SK-N-SH (cell line): ENCODE data around the gene NTM. TPM values are rescaled to one million over a fixed set of nuclear protein-coding genes. Genes with fewer than 3 reads are reported as not detected.

Experiments
- CTCF ChIA-PET: fragments of 300-600, 350-600 bp; formaldehyde crosslinking; extraction: SDS; loops from one replicate; lab custom pipeline; 2021; lab: Yijun Ruan, JAX
- POLR2A ChIA-PET: fragments of 350-600 bp; sonication (Branson Sonifier 250); formaldehyde crosslinking; extraction: SDS; loops from one replicate; lab custom pipeline; 2020; ENCODE audit warnings: antibody characterized with exemption, inconsistent platforms; lab: Yijun Ruan, JAX
- DNase-seq: peaks from one replicate; pipeline ENCODE4 v3.0.0; 2012
- H2AFZ ChIP-seq: fragments of 200-600 bp; sonication (generic); 2 replicates; pipeline ENCODE4 v1.8.1; 2016; ENCODE audit warnings: antibody characterized with exemption, mild to moderate bottlenecking, low read depth
- H3F3A ChIP-seq: fragments of 200-600 bp; sonication (generic); replicated peaks from 2 replicates; pipeline ENCODE3; 2016; ENCODE audit warnings: antibody characterized with exemption, mild to moderate bottlenecking; ENCODE audit not compliant: insufficient read depth
- H3K27ac ChIP-seq, 2 experiments: fragments of 200-500 bp in 1 of 2; fragments of 200-600 bp in 1 of 2; sonication (Bioruptor generic) in 1 of 2; sonication (generic), shearing (Covaris generic) in 1 of 2; 2 replicates each; pipeline versions ENCODE4 v1.5.1 to v1.6.1; 2014 to 2016; ENCODE audit warnings: low read depth in 2 of 2, inconsistent platforms in 1 of 2, low read length in 1 of 2, mild to moderate bottlenecking in 1 of 2, mixed read lengths in 1 of 2
- H3K27me3 ChIP-seq: fragments of 200-600 bp; sonication (generic), shearing (Covaris generic); 2 replicates; pipeline ENCODE4 v1.6.1; 2016; ENCODE audit warnings: mixed run types; ENCODE audit not compliant: insufficient read depth
- H3K36me3 ChIP-seq, 2 experiments: fragments of 200-500 bp in 1 of 2; fragments of 200-600 bp in 1 of 2; sonication (Bioruptor generic) in 1 of 2; sonication (generic) in 1 of 2; replicated peaks in 1 of 2; 2 replicates each; pipeline versions ENCODE3 to v1.5.1; 2014 to 2016; ENCODE audit warnings: low read length in 1 of 2, mild to moderate bottlenecking in 1 of 2; ENCODE audit not compliant: insufficient read depth in 2 of 2, control insufficient read depth in 1 of 2
- H3K4me1 ChIP-seq, 2 experiments: fragments of 200-500 bp in 1 of 2; fragments of 200-600 bp in 1 of 2; sonication (Bioruptor generic) in 1 of 2; sonication (generic), shearing (Covaris generic) in 1 of 2; 2 replicates each; pipeline versions ENCODE4 v1.5.1 to v1.6.1; 2014 to 2016; ENCODE audit warnings: low read depth in 1 of 2, low read length in 1 of 2, mixed run types in 1 of 2; ENCODE audit not compliant: insufficient read depth in 2 of 2, control insufficient read depth in 1 of 2
- H3K4me2 ChIP-seq: fragments of 200-600 bp; sonication (generic), shearing (Covaris generic); 2 replicates; pipeline ENCODE4 v1.6.1; 2017; ENCODE audit warnings: mixed run types
- H3K4me3 ChIP-seq, 2 experiments: fragments of 200-500 bp in 1 of 2; fragments of 200-600 bp in 1 of 2; sonication (Bioruptor generic) in 1 of 2; sonication (generic), shearing (Covaris generic) in 1 of 2; 2 replicates each; pipeline versions ENCODE4 v1.5.1 to v1.8.1; 2014 to 2016; ENCODE audit warnings: low read depth in 2 of 2, inconsistent platforms in 1 of 2, low read length in 1 of 2, mild to moderate bottlenecking in 1 of 2, mixed read lengths in 1 of 2, moderate library complexity in 1 of 2
- H3K79me2 ChIP-seq: fragments of 200-600 bp; sonication (generic); 2 replicates; pipeline ENCODE4 v1.8.1; 2017; ENCODE audit warnings: mild to moderate bottlenecking; ENCODE audit not compliant: insufficient read depth
- H3K9ac ChIP-seq: fragments of 200-600 bp; sonication (generic); 2 replicates; pipeline ENCODE4 v1.6.1; 2017; ENCODE audit warnings: mixed run types
- H3K9me2 ChIP-seq: fragments of 200-600 bp; sonication (generic); 2 replicates; pipeline ENCODE4 v1.6.1; 2017; ENCODE audit warnings: mixed run types
- H3K9me3 ChIP-seq: fragments of 200-600 bp; sonication (generic); 2 replicates; pipeline ENCODE4 v1.6.1; 2017; ENCODE audit warnings: mixed run types, mild to moderate bottlenecking, moderate library complexity
- H4K20me1 ChIP-seq: fragments of 200-600 bp; sonication (generic); 2 replicates; pipeline ENCODE4 v1.6.1; 2017; ENCODE audit warnings: mild to moderate bottlenecking, mixed run types; ENCODE audit not compliant: insufficient read depth
- CHD2 ChIP-seq: fragments of 150-350 bp; IDR thresholded peaks from 2 replicates; pipeline ENCODE4 v1.6.1; 2018; ENCODE audit warnings: low read length; ENCODE audit not compliant: partially characterized antibody
- ELF1 ChIP-seq: IDR thresholded peaks from 2 replicates; pipeline ENCODE4 v1.4.0; 2012
- FOSL2 ChIP-seq: IDR thresholded peaks from 2 replicates; pipeline ENCODE4 v1.4.0; 2012; ENCODE audit warnings: low read depth, mild to moderate bottlenecking, moderate library complexity, borderline replicate concordance
- FOXM1 ChIP-seq: IDR thresholded peaks from 2 replicates; pipeline ENCODE4 v1.4.0; 2012; ENCODE audit warnings: low read depth, mild to moderate bottlenecking
- GABPA ChIP-seq: IDR thresholded peaks from 2 replicates; pipeline ENCODE4 v1.4.0; 2012; ENCODE audit warnings: low read depth, mild to moderate bottlenecking
- GATA2 ChIP-seq: sonication (generic); formaldehyde crosslinking; IDR thresholded peaks from 2 replicates; pipeline ENCODE4 v1.5.0; 2020; ENCODE audit warnings: mild to moderate bottlenecking, missing genetic modification reagents
- IRF3 ChIP-seq: fragments of 150-350 bp; IDR thresholded peaks from 2 replicates; pipeline ENCODE4 v1.6.1; 2016; ENCODE audit warnings: mild to moderate bottlenecking, low read depth, low read length
- JUND ChIP-seq: IDR thresholded peaks from 2 replicates; pipeline ENCODE4 v1.4.0; 2012
- MAX ChIP-seq: IDR thresholded peaks from 2 replicates; pipeline ENCODE4 v1.4.0; 2012; ENCODE audit warnings: low read depth
- MEF2A ChIP-seq: IDR thresholded peaks from 2 replicates; pipeline ENCODE4 v1.4.0; 2012; ENCODE audit warnings: low read depth, borderline replicate concordance
- NRF1 ChIP-seq: IDR thresholded peaks from 2 replicates; pipeline ENCODE4 v1.6.1; 2012; ENCODE audit warnings: low read depth, mild to moderate bottlenecking, low read length
- PBX3 ChIP-seq: IDR thresholded peaks from 2 replicates; pipeline ENCODE4; 2012
- POLR2AphosphoS5 ChIP-seq: IDR thresholded peaks from 2 replicates; pipeline ENCODE4 v1.6.1; 2012; ENCODE audit warnings: low read depth, low read length
- RCOR1 ChIP-seq: fragments of 150-350 bp; IDR thresholded peaks from 2 replicates; pipeline ENCODE4 v1.6.1; 2017; ENCODE audit warnings: antibody characterized with exemption, low read length
- RXRA ChIP-seq: IDR thresholded peaks from 2 replicates; pipeline ENCODE4 v1.4.0; 2012; ENCODE audit warnings: low read depth, mild to moderate bottlenecking, borderline replicate concordance
- TAF1 ChIP-seq: IDR thresholded peaks from 2 replicates; pipeline ENCODE4 v1.6.1; 2012; ENCODE audit warnings: low read depth, mild to moderate bottlenecking, low read length, moderate library complexity, borderline replicate concordance
- TEAD4 ChIP-seq: IDR thresholded peaks from 2 replicates; pipeline ENCODE4 v1.4.0; 2012; ENCODE audit warnings: mild to moderate bottlenecking, borderline replicate concordance; ENCODE audit not compliant: insufficient read depth
- USF1 ChIP-seq: IDR thresholded peaks from 2 replicates; pipeline ENCODE4 v1.4.0; 2012; ENCODE audit warnings: low read depth, borderline replicate concordance
- YY1 ChIP-seq: IDR thresholded peaks from 2 replicates; pipeline ENCODE4 v1.4.0; 2012; ENCODE audit warnings: low read depth, mild to moderate bottlenecking
- WGBS: methylation state at CpG from one replicate; pipeline ENCODE4 v1.1.6; 2017; ENCODE audit warnings: low lambda C conversion rate; 5-methylcytosine and 5-hydroxymethylcytosine counted together
- polyA plus RNA-seq, 3 experiments: library from polyadenylated mRNA; depleted of rRNA; stranded (reverse); fragments of >200 nt; gene quantifications; 2 replicates each; pipeline ENCODE4 v1.2.3, GENCODE V29; 2012

Gene NTM
- polyA plus RNA-seq, 1 of the 3 experiments (the other 2 are of a cell fraction), result 20.0 TPM

- WGBS, result 60% methylated on average over 11 of the region's 11 CpGs
- no peak overlapping the region for H3K4me3 ChIP-seq
- no peak overlapping the region for H3K9ac ChIP-seq
- no peak for DNase-seq
- H4K20me1 ChIP-seq, result no peaks in the 10 kb centered on the region
- no peaks in the 10 kb centered on the region; a peak in 1 of 4 replicates for H3K4me1 ChIP-seq
- no peak overlapping the region for H3K4me2 ChIP-seq
- H2AFZ ChIP-seq, result no peak overlapping the region
- H3K36me3 ChIP-seq, result no peaks in the 10 kb centered on the region
- H3K27me3 ChIP-seq, result peaks cover 1% of the 10 kb centered on the region; the same call in 1 of the 2 replicates
- H3F3A ChIP-seq, result no peaks in the 10 kb centered on the region
- H3K27ac ChIP-seq, result no peak overlapping the region
- ChIA-PET CTCF (no interaction called here), POLR2A (no interaction called here)
- H3K9me2 ChIP-seq, result no peaks in the 10 kb centered on the region
- H3K9me3 ChIP-seq, result no peaks in the 10 kb centered on the region
- no peaks in the 10 kb centered on the region for H3K79me2 ChIP-seq
- no peak for TF ChIP-seq RXRA
- no peak for TF ChIP-seq FOSL2
- TF ChIP-seq MEF2A, result no peak
- TF ChIP-seq CHD2, result no peak
- no peak for TF ChIP-seq YY1
- no peak for TF ChIP-seq GATA2 (CRISPR knock-in tag)
- TF ChIP-seq USF1, result no peak
- no peak for TF ChIP-seq PBX3
- no peak for TF ChIP-seq ELF1
- TF ChIP-seq POLR2AphosphoS5, result no peak
- no peak for TF ChIP-seq TEAD4
- no peak for TF ChIP-seq IRF3
- no peak for TF ChIP-seq MAX
- TF ChIP-seq RCOR1, result no peak
- no peak for TF ChIP-seq NRF1
- TF ChIP-seq TAF1, result no peak
- no peak for TF ChIP-seq FOXM1
- TF ChIP-seq JUND, result no peak
- TF ChIP-seq GABPA, result no peak
- TF ChIP-seq, all 33 proteins: peak for 0
Measured at GRCh38 chr11:131815590-131815989, 445.2 kb downstream of the NTM start.
